Heart left ventricle (tissue), 13 donors: ENCODE results near the gene AHNAK2.

Experiments used
- CTCF ChIP-seq, 12 donors: fragments of 200-600 bp; sonication (generic) in 4 of 12; IDR thresholded peaks; one replicate each; pipeline versions ENCODE4 v1.5.0 to v1.8.0; 2018 to 2022; ENCODE audit warnings: antibody characterized with exemption in 12 of 12, mild to moderate bottlenecking in 5 of 12
- POLR2A ChIP-seq, 2 donors: fragments of 450-650 bp; IDR thresholded peaks; one replicate each; pipeline ENCODE4 v1.6.1; 2017; ENCODE audit warnings: antibody characterized with exemption in 2 of 2, mild to moderate bottlenecking in 2 of 2, moderate library complexity in 2 of 2
- donor health status: ischemic (EF 13 %, LVEDD 7.1; RV severe dilation, severe dysfunction).
- donor health status: DM: no; HTN: yes; CAD: no.
- donor health status: DM: no; HTN: no; CAD: no.
- donor health status: ischemic (EF 25% LVEDD 6.9; RV normal size, moderate dysfunction).
- donor health status: ischemic (EF 25% LVEDD 5.7; RV mildly dilated, moderate dysfunction).
- donor health status: ischemic (EF 35%, LVEDD 5.7; RV mildly dilated, moderate dysfunction).
- donor health status: nonischemic (EF 11% LVEDD 7.7; RV severe dilation, severe dysfunction).
- donor health status: DM: yes; HTN: yes; CAD: no.
- donor health status: PGD.
- donor health status: ischemic (EF 29% LVEDD 5.4; RV normal size, mild dysfunction).
- donor health status: nonischemic (EF 23%, LVEDD 6.1; RV moderate dilation, normal function).

- TF ChIP-seq CTCF (IDR thresholded peaks at IDR 0.05) (no peak), POLR2A (IDR thresholded peaks at IDR 0.05) (no peak)
Measured at GRCh38 chr14:104975481-104976197, 2.5 kb downstream of the AHNAK2 start.
